ENCODE measurements around the gene TRIM42.

The TRIM42 gene

DNA sequence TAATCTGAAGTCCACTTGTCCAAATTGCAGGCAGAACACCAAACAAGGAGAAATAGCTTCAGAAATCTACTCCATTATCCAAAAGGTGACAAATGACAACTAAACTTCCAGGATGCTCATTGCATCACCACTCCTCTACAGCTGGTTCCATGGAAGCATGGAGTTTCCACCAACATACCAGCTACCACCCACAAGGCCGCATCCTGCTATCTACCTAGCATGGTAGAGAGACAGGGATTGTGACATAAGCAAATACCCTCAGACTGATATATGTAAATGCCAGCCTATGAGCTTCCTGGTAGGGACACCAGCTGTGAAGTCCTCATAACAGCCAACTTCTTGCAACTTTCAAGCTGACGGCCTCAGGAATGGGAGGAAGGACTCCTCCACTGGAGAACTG, at the start of gene TRIM42:
TSS of gene TRIM42 (plus strand) at position 301 of the 400 bp plus-strand sequence. CDS start 166 bp downstream, outside the sequence.
- no peak for DNase-seq

DNA sequence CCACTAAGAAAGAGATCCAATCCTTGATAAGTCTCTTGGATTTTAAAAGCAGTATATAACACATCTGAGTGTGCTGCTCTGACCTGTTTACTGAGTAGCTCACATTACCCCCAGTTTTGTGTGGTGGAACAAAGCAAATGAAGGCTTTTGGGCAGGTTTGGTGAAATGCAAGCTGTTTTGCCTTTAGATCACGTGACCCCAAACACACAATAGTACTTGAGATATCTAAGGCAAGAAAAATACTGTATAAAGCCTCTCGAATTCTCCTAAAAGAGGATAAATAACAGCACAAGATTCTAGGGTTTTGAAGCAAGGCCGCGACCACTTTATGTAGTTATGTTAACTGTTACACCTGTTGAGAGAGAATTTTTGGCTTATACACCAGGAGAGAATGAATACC, 49.3 kb upstream of the TRIM42 start:
- no peak for DNase-seq

GRCh38 chr3:140629357-140630137, 48.3 kb upstream of the TRIM42 start:
- no peak for DNase-seq

DNA sequence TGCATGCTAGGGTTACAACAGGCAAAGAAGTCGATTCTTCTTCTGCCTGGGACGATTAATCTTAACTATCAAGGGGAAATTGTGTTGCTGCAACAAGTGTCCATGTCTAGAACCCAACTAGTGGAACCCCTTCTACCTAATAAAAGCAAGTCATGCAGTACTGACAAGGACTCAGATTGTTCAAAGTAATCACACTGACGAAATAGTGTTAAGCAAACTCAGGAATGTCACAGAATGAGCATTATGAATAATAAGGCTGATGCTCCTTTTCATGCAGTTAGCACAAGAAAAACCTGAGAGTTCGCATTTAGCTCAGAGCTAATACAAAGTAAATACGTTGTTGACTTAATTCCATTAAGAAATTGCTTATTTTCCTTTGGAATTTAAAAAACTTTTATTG, 47.5 kb upstream of the TRIM42 start:
- DNase-seq: no peak

- no peak for DNase-seq
Observed at GRCh38 chr3:140630866-140631265, 47.0 kb upstream of the TRIM42 start.

DNA sequence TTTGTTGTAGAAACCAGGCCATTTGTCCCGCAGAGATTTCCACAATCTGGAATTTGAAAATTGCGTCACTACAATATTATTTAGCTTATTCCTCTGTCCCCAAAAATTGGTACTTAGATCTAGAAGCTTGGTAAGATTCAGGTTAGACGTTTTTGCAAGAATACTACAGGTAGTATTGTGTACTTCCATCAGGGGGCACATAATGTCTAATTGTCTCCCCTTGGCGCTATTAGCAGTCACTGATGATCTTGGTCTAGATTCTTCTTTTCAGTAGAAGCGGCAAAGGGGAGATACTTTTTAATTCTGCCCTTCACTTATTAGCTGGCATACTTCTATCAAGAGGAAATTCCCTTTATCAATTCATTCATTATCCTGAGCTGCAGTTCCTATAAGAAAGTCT, 42.6 kb upstream of the TRIM42 start:
- DNase-seq: no peak

DNA sequence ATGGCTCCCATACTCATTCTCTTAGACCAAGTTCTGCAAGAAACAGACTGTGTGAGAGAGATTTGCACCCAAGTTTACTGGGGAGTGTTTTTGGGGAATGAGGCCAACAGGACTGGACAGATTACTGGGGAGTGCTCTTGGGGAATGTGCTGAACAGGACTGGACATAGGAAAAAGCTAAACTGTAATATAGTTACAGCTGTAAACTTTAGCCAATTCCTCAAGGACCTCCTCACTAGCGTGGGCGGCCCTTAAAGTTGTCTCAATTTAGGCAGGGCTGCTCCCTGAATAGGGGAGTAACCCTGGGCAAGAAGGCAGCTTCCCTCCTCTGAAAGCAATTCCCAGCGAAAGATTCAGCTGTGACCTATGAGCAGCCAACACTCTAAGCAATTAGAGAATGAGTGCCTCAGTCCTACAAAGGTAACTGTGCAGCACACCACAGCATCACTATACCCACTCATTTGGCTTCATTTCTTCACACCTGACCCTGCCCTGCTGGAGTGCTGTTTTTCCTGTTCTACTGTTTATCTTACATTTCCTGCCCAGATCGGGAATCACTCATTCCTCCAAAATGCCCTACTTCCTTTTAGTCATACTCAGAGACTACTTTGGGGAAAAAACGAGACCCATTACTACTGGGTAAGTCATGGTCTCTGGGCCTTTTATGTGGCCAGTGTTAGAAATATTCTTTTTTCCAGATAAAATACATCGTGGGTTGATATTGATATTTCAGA, 41.3 kb upstream of the TRIM42 start:
- no peak for DNase-seq

DNA sequence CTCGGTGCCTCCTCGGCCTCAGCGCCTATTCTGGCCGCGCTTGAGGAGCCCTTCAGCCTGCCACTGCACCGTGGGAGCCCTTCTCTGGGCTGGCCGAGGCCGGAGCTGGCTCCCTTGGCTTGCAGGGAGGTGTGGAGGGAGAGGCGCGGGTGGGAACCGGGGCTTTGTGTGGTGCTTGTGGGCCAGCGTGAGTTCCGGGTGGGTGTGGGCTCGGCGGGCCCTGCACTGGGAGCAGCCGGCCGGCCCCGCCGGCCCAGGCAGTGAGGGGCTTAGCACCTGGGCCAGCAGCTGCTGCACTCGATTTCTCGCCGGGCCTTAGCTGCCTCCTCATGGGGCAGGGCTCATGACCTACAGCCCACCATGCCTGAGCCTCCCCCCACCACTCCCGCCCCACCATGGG, 26.6 kb upstream of the TRIM42 start:
- DNase-seq: no peak

DNA sequence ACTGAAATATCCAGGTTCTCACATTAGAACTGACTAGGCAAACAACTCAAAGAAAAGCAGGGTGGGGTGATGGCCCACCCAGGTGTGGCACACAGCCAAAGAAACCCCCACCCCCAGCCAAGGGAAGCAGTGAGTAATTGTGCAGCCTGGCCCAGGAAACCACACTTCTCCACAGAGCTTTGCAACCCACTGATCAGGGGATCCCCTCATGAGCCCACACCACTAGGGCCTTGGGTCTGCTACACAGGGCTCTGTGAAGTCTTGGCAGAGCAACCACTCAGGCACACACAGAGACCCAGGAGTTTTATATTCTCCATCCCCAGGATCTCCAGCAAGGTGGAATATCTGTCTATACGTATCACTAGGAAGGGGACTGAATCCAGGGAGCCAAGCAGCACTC, 22.2 kb upstream of the TRIM42 start:
- no peak for DNase-seq

GRCh38 chr3:140664111-140664510, 13.8 kb upstream of the TRIM42 start:
- no peak for DNase-seq

DNA sequence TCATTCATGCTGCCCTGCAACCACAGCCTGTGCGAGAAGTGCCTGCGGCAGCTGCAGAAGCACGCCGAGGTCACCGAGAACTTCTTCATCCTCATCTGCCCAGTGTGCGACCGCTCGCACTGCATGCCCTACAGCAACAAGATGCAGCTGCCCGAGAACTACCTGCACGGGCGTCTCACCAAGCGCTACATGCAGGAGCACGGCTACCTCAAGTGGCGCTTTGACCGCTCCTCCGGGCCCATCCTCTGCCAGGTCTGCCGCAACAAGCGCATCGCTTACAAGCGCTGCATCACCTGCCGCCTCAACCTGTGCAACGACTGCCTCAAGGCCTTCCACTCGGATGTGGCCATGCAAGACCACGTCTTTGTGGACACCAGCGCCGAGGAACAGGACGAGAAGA, 4.7 kb downstream of the TRIM42 start:
- DNase-seq: no peak

DNA sequence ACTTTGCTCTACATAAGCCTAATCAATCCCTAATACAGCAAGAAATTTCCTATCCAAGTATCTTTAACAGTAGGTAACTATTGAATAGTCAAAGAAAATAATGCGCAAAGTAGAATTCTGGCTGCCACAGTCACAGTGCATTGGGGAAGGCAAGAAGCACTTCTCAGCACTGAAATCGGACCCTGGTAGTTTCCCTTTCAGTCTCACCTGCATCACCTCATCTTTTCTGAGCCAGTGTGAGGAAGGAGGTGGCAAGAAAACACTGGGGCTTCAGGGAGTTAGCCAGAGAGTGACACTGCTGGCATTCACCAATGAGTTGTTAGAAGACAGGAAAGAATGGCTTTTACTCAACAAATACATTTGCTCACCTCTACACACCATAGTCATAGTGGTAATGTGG, 8.3 kb downstream of the TRIM42 start:
- DNase-seq: no peak

GRCh38 chr3:140686948-140687347, 9.1 kb downstream of the TRIM42 start:
- no peak for DNase-seq

DNA sequence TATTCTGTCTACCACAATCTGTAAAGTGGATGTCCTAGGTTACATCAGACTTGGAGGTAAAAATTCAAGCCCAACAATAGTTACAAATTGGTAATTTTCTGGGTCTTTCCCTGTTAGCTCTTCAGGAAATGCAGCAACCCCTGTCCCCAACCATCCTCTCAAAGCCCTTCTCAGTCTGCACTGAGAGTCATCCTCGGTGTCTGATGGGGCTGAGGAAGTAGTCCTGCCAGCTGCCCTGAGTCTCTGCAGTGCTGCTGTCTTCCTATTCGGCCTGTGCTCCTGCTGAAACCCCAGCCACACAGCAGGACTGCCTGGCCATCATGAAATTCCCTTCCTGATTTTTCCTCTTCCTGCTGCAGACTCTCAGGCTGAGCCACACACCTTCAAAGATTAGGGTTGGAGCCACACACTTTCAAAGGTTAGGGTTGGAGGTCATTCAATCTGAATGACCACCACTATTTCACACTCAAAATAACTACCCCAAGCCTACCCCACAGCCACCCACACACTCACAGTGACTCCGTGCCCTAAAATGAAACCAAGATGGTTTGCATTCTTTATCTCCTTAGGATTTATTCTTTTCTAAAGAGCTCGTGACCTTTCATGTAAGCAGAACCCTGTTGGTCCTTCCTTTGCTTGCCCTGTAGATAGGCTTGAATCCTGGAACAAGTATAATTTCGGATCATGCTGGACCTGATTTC, 17.6 kb downstream of the TRIM42 start:
- DNase-seq: no peak

DNA sequence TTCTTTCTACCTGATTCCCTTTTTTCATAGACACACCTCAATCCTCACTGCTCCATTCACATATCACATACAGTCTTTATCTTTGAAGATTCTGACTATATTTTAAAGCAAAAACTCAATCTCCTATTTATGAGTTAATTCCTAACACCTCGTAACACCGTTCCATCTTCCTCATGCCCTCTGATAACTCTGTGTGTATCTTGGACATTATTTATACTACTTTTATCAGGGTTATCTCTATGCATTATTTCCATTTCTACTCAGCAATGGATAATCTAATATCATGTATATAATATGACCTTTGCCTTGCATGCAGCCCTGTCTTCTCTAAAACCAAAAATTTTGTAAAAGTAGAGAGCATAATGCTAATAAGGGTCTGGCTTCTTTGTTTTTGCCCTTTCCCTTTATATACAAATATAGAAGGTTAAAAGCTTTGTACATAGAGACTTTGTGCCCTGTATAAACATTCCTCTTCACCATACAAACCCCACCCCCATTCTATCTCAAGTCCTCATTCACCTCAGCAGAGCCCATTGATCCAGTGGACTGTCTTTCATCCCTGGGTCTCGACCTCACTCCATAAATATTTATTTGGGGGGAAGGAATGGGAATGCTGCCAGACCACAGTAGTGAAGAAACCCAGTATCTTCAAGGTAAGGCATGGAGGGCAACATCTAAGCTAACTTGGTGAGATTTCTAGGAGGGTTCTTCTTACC, 21.8 kb downstream of the TRIM42 start:
- no peak for DNase-seq

DNA sequence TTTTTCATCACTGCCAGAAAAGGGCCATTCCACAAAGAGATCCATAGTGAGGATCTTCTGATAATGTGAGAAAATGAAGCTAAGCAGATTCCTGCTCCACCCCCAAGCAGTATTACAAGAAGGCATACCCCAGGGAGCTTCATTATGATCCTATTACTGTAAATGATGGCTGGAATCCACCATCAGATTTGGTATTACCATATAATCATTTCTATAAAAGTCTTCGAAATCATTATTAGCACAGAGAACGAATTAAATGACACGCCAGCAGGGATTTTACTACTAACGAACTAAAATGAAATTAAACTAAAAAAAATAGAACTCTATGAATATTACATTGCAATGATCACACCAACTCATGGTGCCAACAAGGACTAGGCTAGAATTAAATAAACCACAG, 24.4 kb downstream of the TRIM42 start:
- DNase-seq: no peak

GRCh38 chr3:140703496-140703895, 25.6 kb downstream of the TRIM42 start:
- no peak for DNase-seq

GRCh38 chr3:140704733-140705132, 26.9 kb downstream of the TRIM42 start:
- DNase-seq: no peak

DNA sequence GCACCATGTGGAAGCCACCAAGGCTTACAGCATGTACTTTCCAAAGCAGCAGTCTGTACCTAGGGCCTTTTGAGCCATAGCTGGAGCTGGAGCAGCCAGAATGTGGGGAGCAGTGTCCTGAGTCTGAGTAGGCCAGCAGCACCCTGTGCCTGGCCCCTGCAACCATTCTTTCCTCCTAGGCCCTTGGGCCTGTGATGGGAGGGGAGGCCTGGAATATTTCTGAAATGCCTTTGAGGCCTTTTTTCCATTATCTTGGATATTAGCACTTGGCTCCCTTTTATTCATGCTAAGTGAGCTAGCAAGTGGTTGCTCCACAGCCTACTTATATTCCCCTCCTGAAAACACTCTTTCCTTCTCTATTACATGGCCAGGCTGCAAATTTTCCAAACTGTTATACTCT, 28.1 kb downstream of the TRIM42 start:
- DNase-seq: no peak

- DNase-seq: no peak
Observed at GRCh38 chr3:140706360-140706759, 28.5 kb downstream of the TRIM42 start.

DNA sequence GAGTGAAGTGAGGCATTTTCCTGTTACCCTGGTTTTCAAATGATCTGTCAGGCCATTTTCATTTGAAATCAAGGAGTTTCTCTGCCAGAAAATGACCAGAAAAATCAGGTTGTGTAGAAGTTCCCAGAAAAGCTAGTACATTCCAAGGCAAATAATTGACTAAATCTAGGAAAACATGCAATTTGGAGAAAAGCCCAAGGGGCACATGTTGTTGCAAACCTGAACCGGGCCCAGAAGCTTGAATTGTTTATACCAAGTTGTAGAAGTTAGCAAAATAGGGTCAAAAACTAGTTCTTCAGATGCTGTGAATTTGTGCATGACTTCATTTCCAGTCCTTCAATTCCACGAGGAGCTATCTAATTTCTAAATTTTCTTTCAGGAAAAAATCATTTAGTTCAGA, 31.0 kb downstream of the TRIM42 start:
- DNase-seq: no peak

- no peak for DNase-seq
Observed at GRCh38 chr3:140709751-140710150, 31.9 kb downstream of the TRIM42 start.

GRCh38 chr3:140710711-140711389, 33.0 kb downstream of the TRIM42 start:
- DNase-seq: no peak

All from retina (tissue), 1 donor.